SK-N-MC (cell line): ENCODE results near the gene MMP1.

Source experiments
- FOXP2 ChIP-seq: optimal IDR thresholded peaks from 2 replicates; pipeline ENCODE3; 2011; ENCODE audit warnings: mild to moderate bottlenecking, moderate library complexity; ENCODE audit not compliant: insufficient read depth; ENCODE audit errors: extremely low read length, control extremely low read depth
- POLR2AphosphoS5 ChIP-seq: IDR thresholded peaks from 2 replicates; pipeline ENCODE4 v1.6.1; 2012; ENCODE audit warnings: mild to moderate bottlenecking, low read depth, low read length, borderline replicate concordance

DNA sequence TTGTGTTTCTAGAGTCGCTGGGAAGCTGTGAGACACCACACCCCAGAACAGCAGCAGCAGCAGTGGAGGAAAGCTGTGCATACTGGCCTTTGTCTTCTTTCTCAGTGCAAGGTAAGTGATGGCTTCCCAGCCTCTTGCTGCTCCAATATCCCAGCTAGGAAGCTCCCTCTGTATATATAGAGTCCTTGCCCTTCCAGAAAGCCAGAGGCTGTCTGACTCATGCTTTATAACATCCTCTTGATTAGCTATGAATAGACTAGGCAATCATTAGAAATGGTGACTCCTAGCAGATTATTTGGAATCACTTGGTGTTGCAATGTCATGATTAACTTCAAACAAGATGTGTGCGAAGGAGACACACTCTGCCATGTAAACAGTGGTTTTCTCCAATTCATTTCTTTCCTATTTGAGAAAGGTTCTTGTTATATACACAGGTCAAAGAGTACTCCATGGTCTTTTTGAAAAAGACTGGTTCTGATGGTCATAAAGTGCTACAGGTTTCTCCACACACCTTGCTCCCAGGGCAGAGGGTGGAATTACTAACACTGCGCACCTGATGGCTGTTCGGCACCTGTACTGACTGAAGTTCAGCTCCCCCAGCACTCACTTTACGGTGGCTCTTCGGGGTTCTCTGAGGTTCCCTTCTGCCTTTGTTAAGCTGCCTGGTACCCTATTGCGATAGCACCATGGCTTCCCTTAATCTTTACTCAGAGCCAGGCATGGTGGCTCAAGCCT lies at the start of gene MMP1:
- TF ChIP-seq POLR2AphosphoS5 (no peak), FOXP2 (no peak)
